OCI-LY3 (cell line): ENCODE measurements around the gene GTSE1.

Experiments used
- EZH2phosphoT487 ChIP-seq: fragments of 200-600 bp; shearing (Covaris generic); IDR thresholded peaks from 2 replicates; pipeline ENCODE4 v1.6.1; 2018; ENCODE audit warnings: antibody characterized with exemption, mixed run types, low read depth
- TF ChIP-seq, protein P1 (sequence below): fragments of 200-600, 300-600 bp; sonication (generic); IDR thresholded peaks from 2 replicates; pipeline ENCODE4 v1.5.1; 2014; ENCODE audit warnings: antibody characterized with exemption, low read length, low read depth

GRCh38 chr22:46365166-46365624, 68.5 kb downstream of the GTSE1 start:
- TF ChIP-seq, protein P1, sequence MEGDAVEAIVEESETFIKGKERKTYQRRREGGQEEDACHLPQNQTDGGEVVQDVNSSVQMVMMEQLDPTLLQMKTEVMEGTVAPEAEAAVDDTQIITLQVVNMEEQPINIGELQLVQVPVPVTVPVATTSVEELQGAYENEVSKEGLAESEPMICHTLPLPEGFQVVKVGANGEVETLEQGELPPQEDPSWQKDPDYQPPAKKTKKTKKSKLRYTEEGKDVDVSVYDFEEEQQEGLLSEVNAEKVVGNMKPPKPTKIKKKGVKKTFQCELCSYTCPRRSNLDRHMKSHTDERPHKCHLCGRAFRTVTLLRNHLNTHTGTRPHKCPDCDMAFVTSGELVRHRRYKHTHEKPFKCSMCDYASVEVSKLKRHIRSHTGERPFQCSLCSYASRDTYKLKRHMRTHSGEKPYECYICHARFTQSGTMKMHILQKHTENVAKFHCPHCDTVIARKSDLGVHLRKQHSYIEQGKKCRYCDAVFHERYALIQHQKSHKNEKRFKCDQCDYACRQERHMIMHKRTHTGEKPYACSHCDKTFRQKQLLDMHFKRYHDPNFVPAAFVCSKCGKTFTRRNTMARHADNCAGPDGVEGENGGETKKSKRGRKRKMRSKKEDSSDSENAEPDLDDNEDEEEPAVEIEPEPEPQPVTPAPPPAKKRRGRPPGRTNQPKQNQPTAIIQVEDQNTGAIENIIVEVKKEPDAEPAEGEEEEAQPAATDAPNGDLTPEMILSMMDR = no peak
- TF ChIP-seq EZH2phosphoT487 = no peak
